Jurkat, Clone E6-1 (cell line): Measurements from ENCODE around the gene CD6.
"Not testable (repeated sequence)": the region's sequence is repeated elsewhere in the genome, so short reads cannot be mapped to it uniquely, and the experiment has no call there.

Source experiments
- DNase-seq: peaks from one replicate; pipeline ENCODE4 v3.0.0-alpha.2; 2011; ENCODE audit warnings: low read depth, low spot score
- H3K4me3 ChIP-seq: 2 replicates; pipeline ENCODE4 v1.5.1; 2011; ENCODE audit warnings: mild to moderate bottlenecking, low read length, control low read depth, moderate library complexity

Gene CD6

DNA sequence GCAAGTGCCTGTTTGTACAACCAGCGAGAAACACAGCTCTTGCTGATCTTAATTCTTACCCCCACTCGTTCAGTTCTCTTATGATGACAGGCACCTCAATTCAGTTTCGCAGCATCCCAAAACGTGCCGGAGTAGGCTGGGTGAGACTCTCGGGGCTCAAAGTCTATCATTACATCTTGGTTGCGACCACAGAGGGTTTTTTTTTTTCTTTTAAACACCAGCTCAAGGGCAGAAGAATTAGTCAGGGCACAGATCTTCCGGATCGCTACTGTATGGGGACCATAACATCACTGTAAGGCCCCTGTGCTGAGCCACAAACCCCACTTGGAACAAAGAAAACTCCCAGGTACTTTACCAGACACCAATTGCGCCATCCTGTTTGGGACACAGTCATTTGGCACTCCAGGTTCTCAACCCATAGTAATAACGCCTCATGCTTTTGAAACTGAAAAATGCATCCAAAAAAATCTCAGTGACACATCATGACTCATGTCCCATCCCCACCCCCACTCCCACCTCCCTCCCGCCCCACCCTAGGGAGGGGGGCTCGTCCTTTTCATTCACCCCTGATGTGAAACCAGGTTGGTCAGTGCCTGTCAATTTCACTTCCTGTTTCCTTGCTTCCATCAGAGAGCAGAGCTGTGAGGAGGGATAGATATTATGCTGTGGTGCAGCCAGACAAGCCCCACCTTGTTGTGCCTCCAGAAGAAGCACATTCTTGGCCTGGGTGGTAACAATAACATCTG is 89.8 kb downstream of the CD6 start:
- DNase-seq: no peak
- no peak overlapping the region for H3K4me3 ChIP-seq

DNA sequence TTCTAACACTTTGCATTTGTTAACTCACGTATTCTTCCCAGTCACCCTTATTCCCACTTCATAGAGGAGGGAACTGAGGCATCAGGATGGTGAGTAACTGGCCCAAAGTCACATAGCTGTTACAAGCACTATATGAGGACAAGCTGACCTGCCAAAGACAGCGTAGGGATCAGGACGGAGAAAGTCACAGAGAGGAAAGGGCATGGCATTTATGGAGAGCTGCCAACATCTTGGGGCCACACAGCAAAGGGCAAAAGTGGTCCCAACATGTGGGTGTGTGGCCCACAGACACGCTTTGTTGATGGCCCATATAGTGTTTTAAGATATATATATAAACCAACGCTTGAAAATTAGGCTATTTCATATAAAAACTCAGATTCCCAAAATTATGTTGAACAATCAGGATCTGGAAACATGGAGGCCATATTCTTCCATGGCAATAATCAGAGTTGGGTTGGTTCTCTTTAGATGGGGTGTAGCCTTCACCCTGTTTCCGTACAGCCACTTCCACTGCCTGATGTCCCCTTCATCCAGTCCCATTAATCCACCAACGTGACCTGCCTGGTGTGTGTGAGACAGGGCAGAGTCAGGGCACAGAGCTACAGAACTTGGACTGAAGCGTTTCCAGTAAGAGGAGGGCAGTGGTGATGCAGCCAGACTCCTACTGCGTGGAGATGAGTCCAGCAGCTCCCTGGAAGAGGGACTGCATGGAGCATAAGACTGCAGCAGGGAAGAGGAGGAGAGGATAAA is 90.9 kb downstream of the CD6 start:
- no peak overlapping the region for H3K4me3 ChIP-seq
- no peak for DNase-seq

DNA sequence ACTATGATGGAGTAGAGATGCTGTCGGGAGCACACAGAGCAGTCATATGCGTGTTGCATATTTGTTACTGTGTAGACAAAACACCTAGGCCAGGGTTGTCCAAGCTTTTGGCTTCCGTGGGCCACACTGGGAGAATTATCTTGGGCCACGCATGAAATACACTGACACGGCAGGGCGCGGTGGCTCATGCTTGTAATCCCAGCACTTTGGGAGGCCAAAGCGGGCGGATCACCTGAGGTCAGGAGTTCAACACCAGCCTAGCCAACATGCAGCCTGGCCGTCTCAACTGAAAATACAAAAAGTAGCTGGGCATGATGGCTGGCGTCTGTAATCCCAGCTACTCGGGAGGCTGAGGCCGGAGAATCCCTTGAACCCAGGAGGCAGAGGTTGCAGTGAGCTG is 93.8 kb downstream of the CD6 start:
- not testable (repeated sequence) for H3K4me3 ChIP-seq, DNase-seq

DNA sequence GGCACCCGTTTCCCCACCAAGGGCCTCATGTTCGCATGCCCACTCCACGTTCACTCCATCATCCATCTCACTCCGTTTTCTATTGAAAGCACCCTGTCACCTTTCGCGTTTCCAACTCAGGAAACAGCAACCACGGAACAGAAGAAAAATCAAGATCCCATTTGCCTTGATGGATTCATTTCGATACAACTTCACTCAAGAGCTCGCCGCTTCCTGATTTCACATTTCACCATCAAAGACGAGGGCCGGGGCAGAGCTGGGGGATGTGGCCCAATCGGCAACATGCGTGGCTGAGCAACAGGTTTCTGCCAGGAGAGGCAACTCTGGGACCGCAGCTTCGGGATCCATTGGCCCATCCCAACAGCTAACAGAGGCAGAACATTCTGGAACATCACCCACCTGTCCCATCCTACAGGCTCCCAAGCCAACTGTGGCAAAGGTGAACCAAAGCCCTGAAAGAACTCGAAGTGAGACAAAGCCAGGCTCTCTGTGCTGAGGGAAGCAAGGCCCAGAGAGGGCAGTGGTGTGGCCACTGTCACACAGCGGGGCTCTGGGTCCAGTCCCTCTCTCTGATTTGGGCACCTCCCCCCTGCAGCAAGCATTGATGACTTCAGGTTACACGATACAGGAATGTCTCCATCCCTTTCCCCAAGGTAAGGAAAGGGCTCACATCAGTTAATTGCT is 94.6 kb downstream of the CD6 start:
- H3K4me3 ChIP-seq: no peak overlapping the region
- no peak for DNase-seq

DNA sequence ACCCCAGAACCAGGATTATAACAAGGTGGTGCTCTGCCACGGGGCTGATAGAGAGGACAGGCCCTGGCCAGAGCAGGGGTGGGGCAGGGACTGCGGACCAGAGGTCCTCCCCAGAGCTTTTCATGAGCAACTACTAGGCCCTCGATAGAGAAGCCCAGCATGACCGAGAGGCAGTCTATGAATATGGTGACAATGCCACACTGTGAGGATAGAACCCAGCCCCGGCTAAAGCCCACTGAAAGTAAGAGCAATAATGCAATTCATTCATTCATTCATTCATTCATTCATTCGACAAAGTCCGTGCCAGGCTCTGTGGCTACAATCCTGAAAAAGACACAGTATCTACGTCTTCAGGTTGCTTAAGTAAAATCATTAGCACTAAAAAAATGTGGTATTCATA is 95.2 kb downstream of the CD6 start:
- H3K4me3 ChIP-seq: no peak overlapping the region
- no peak for DNase-seq

DNA sequence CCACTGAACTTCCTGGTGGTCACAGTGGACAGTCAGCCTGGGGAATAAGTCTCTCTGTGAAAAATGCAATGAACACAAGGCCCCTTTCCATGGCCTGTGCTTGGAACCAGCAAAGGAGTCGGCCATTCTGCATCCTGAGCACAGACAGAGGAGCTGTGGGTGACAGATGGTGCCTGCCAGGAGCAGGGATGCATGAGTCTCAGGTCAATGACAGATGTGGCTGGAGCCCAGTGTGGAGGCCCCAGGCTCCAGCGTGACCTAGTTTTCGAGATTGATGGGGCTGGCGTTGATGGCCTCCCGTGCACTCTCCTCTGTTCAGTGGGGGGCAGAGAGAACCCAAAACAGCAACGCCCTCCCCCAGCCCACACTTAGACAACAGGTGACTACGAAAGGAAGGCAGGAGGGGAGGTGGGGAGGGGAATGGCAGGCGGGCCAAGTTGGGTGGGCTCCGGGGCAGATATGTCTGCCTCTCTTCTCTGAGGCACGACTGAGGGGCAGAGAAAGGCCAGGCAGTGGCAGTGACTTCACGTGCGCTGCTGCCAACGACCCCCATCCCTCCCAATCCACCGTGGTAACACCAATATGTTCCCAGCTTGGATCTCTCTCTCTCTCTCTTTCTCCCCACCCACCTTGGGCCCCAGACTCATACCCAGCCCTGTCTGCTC is 96.4 kb downstream of the CD6 start:
- no peak overlapping the region for H3K4me3 ChIP-seq
- no peak for DNase-seq

DNA sequence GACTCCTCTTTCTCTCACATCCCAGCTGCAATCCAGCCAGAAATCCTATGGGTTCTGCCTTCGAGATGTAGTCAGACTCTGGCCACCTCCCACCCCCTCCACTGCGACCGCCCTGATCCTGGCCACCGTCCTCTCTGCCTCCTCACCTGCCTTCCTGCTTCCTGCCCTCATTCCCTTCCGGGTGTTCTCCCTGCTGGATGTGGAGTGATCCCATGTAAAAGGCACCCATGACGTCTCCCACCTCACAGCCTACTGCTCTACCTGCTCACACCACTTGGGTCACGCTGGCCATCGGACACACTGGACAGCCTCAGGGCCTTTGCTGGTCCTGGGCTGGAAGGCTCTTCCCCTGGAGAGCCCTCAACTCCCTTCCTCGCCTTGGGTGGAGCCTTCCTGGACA is 97.1 kb downstream of the CD6 start:
- DNase-seq: no peak
- no peak overlapping the region for H3K4me3 ChIP-seq

DNA sequence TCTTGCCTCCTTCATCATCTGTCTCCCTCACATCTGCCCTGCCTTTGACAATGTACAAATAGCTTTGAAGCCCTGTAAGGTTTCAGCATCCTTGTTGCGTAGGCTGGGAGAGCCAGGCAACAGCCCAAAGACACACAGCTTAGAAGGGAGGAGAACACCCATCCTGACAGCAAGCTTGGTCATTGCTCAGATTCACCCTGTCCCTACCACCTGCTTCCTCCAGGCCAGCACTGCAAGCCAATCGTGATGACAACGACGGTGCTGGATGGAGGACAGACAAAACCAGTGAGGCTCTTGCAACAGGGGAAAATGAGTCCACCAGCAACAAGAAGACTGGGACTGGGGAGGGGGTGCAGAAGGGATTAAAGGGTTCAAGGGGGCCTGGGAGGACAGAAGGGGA is 97.9 kb downstream of the CD6 start:
- H3K4me3 ChIP-seq: no peak overlapping the region
- no peak for DNase-seq
